GM21737 (cell line): ENCODE data around the gene TLR9.
"Not testable (repeated sequence)": the region's sequence is repeated elsewhere in the genome, so short reads cannot be mapped to it uniquely, and the experiment has no call there.

Experiments used
- ATAC-seq: cut with Tn5 transposase; IDR thresholded peaks from one replicate; pipeline ENCODE4 v1.9.1; 2021; ENCODE audit warnings: mild to moderate bottlenecking, moderate library complexity; ENCODE audit not compliant: unreplicated experiment

The TLR9 gene

DNA sequence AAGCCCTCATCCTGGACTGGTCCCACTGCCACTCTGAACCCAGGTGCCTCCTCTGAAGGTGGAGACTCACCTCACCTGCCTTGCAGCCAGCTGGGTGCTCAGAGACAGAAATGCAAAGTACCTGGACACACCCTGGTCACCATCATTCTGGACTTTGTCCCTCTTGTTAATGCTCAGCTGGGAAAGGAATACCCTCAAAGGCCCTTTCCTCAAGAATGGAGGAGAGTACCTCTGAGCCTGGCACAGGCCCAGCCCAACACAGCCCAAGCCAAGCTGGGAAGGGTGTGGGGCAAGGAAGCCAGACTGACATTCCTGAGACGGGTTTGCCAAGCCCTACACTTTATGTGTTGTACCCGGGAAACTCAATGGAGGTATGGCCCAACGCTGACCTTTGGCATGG, 28.5 kb downstream of the TLR9 start:
- ATAC-seq = no peak

DNA sequence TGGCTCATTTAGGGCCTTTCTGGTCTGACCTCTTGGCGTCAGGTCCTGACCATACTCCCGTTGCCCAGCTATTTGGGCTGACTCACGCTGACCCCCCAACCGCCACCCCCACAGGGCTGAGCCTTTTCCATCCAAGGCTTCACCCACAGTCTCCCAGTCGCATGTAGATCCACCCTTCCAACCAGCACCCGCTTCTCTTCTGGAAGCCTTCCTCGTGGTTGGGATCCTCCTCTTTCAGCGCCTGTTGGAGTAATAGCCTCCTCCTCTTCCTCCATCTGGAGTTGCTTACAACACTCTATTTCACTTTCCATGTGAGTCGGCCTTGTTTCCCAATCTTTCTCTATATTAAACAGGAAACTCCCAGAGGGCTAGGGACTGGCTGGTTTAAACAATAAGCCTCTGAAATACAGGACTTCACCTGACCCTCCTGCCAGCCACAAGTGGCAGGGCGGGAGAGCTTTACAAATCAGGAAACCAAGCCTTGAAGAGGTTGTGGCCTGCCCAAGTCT, 29.6 kb downstream of the TLR9 start:
- ATAC-seq = no peak

DNA sequence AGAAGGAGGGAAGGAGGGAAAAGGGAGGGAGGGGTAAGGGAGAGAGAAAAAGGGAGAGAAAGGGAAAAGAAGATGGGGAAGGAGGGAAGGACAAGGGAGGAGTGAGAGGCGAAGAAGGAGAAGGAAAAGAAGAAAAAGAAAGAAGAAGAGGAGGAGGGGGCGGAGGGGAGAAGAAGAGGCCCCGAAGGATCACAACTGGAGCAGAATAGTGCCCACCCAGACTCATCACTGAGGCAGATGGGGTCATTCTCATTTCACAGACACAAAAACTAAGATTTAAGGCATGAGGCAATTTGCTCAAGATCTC, 30.2 kb downstream of the TLR9 start:
- no peak for ATAC-seq

DNA sequence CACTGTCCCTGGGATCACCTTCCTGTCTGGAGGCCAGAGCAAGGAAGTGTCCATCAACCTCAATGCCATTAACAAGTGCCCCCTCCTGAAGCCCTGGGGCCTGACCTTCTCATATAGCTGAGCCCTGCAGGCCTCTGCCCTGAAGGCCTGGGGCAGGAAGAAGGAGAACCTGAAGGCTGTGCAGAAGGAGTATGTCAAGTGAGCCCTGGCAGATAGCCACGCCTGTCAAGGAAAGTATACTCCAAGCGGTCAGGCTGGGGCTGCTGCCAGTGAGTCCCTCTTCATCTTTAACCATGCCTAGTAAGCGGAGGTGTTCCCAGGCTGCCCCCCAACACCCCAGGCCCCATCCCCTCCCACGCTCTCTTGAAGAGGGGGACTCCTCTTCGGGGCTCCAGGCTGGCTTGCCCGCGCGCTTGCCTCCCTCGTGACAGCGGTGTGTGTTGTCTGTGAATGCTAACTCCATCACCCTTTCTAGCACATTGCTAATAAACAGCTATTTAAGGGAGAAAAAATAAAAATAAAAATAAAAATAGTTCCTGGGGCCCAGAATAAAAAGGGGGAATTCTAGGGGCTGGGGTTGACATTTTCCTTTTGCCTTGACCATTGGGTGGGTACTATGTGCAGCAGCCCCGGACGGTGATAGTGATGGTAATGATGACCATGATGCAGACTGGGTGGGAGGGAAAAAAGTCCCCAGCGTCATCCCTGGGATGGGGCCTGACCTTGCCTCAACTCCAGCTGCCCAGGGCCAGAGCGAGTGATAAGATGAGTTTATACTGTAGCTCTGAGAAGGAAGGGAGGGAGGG, 30.8 kb downstream of the TLR9 start:
- ATAC-seq = no peak

DNA sequence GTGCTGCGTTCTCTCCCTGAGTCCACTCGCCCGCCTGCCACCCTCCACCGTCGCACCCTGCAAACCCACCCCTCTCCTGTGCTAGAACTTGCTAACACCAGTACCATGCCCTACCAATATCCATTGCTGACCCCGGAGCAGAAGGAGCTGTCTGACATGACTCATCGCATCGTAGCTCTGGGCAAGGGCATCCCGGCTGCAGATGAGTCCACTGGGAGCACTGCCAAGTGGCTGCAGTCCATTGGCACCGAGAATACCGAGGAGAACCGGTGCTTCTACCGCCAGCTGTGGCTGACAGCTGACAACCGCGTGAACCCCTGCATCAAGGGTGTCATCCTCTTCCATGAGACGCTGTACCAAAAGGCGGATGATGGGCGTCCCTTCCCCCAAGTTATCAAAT, 32.4 kb downstream of the TLR9 start:
- ATAC-seq = no peak

DNA sequence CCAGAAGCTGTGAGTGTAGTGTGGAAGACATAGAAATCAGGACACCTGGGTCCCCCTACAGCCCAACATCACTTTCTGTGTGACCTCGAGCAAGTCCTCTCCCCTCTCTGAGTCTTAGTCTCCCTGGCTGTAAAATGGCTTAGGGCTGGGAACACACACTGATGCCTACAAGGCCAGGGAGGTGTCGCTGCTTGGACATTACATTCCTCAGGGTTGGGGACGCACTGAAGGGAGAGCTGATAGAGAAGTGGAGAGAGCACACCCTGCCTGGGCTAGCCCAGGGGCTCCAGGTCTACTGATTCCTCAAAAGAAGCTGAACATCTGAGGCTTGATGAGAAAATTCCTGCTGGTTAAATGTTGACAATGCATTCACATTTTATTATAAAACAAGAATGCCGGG, 33.8 kb downstream of the TLR9 start:
- no peak for ATAC-seq

DNA sequence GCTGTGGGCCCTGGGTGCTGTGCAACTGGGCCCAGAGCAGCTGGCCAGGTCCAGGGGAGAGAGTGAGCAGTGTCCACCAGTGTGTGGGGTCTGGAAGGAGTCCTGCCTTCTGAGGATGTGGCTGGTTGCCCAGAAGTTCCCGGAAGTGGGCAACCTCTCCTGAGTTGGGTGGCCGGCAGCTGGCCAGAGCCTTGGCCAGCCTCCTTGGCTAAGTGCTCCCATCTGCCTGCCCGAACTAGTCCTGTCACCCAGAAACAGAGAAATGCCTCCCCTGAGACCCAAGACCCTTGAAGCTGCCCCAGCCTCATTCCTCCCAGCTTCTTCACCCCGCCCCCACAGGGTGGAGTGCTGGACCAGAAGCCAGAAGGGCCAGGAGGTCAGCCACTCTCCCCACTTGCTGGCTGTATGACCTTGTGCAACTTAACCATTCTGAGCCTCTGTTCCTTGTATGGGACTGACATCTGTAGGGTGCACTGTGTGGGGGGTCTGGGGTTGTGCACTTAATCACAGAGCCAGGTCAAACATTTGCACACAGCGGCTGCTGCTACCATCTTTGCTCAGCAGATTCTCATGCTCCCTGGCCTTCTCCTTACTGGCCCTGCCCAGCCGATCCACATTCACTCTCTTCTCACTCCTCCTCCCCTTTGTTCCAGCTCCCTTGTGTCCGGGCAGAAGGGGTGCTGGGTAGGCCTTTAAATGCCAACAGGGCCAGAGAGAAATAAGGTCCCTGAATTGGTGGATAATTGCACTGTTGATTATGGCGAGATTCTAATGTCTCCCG, 35.0 kb downstream of the TLR9 start:
- no peak for ATAC-seq

DNA sequence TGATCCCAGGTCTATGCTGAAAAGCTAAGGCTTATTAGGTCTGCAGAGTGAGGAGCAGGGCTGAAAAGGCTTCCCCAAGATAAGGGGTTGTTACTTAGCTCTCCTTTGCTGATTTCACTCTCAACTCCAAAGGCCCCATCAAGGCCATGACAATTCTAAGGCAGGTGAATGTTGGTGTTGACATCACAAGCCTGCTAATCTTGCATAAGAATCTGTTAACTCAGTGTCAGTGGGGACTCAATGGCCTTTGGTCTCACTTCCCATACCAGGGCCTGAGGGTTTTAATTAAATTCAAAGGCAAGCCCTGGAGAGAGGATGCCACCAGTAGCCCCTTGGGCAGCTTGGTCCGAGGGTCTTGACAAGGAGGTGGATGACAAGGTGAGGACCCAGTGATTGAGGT, 36.9 kb downstream of the TLR9 start:
- no peak for ATAC-seq

DNA sequence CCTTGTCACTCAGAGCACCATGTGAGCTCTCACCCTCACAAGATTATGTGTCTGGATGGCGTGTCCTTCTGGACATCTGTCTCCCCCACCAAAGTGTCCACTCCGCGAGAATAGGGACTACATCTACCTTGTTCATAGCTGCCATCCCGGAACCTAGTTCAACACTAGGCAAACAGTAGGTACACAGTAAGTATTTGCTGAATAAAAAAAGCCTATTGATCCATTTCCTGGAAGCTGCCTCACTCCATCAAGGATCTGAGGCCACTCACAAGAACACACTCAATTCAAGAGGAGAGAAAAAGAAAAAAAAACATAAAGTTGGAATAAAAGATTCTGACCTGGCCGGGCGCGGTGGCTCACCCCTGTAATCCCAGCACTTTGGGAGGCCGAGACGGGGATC, 38.7 kb downstream of the TLR9 start:
- ATAC-seq = no peak

DNA sequence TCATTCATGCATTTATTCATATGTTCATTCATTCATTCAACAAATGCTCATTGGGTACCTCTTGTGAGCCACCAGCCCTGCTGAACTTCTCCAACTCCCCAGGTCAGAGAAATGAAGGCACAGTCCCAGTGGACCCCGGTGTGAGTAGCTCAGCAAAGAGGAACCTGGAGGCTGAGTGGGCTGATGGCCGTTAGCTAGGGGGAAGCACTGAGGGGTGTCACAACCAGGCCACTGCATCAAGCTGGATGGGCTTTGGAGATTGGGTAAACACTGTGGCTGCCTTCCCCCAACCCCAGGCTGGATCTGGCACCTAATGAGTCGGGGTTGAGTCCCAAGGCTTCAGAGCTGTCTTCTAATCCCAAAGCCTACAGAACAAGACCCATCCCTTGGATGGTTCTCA, 39.6 kb downstream of the TLR9 start:
- no peak for ATAC-seq

DNA sequence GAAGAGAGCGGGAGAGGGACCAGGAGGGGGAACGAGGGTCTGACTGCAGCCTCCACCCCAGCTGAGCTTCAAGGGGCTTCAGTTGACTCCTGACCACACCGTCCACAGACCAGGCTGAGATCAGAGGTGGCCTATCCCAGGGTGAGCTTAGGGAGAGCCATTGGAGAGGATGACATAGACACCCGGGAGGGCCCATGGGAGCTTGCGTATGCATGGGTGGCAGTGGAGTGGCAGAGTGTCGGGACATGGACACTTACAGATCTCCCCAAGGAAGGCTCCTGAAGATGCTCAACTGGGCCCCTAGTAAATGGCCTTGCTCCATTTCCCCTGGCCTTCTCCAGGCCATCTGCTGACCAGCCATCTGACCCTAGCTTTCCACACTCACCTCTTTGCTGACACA, 40.1 kb downstream of the TLR9 start:
- ATAC-seq = no peak

DNA sequence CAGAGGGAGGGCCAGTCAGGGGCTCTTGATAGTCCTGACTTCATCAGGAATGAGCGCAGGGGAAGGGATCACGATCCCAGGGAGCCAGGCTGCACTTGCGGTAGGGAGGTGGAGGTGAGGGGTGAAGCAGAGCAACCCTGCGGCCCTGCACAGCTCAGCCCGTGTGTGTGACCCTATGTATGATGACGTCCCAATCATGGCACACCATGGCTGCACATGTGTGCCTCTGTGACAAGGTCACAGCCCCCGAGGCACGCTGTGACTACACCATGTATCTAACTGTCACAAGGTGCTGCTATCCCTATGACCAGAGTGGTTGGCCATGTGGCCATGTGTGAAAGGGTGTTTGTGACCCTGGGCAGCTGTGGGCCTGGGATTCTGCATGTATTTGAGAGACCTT, 40.8 kb downstream of the TLR9 start:
- ATAC-seq = no peak

DNA sequence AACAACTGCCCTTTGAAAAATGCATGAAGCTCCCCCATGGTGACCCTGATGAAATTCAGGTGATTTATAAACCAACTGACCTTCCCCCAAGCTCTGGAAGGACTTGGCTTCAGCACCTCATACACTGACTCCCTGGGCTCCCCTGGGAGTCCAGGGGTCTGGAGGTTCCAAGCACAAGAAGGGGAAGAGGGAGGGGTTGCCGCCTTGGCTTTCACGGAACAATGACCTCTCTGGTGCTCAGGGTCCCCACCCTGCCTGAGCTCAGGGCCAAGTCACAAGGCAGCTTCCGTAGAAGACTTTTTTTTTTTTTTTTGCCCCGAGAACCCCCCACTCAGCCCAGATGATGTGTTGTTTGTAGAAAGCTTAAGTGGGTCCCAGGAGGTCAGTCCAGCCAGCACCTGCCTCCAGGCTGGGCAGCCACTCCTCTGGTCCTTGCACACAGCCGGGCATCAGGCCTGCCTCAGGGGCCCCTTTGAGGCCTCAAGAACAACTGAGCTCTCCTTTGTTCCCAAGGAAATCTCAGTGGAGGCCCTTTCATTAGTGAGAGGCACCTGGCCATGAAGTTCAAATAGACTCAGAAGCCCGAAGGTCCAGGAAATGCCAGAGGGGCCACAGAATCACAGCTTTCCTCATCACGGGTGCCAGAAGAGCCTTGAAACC, 41.5 kb downstream of the TLR9 start:
- ATAC-seq = no peak

DNA sequence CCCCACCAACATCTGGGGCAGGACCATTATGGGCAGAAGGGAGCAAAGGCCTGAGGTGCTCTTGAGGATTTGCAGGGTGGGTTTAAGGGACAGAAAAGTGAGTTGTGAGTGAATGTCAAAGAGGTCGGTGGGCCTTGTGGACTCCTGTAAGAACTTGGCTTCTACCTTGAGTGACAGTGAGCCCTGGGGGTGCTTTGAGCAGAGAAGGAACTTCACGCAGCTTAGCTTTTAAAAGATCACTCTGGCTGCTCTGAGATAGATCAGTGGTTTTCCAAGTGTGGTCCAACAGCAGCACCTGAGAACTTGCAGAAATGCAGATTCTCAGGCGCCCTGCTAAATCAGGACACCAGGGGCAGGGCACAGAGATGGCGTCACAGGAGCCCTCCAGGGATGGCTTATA, 42.8 kb downstream of the TLR9 start:
- no peak for ATAC-seq

DNA sequence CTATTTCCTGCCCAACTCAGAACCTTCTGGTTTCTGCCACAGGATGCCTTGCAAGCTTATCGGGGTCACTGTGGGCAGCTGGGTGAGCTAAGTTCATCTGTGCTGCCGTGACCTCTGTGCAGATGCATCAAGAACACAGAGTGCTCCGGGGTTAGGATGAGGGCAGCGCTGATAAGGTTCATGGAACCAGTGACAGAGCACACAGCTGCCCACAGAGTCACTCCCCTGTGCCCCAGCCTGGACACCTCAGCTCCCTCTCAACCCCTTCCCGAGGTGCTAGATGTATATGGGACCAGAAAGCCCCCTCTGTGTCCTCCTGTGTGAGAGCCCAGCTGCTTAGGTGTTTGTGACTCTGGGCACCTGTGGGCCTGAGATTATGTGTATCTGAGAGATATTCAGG, 43.2 kb downstream of the TLR9 start:
- ATAC-seq = no peak

DNA sequence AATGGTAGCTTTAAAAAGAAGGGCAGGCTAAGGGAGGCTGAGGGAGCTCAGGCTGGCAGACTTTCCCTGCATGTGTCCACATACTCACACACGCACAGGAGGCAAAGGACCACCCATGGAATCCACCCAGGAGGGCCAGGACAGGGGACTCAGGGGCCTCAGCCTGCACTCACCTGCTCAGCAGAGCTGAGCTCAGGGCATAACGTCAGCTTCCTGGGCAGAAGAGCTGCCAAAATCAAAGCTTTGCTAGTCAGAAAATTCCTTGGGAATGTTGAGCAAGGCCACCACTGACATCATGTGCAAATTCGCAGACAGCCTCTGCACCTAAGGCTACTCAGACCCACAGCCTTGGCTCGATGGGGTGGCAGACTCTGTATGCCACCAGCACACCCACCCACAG, 43.9 kb downstream of the TLR9 start:
- ATAC-seq = no peak

DNA sequence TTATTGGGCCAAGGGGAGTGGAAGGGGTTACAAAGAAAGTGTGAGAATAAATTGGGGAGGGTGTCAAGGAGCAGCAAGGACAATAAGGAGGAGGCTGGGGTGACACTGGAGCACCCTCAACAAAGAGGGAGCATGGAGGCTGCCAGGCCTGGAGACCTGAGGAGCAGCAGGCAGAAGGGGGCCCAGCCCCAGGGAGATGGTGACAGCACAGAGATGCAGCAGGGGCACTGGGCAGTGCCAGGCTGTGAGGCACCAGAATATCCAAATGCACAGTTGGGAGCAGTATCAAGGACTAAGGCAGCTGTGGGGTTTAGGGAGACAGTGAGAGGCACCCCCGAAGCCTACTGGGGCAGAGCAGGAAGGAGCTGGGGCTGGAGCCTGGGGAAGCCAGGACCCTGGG, 46.9 kb downstream of the TLR9 start:
- no peak for ATAC-seq

DNA sequence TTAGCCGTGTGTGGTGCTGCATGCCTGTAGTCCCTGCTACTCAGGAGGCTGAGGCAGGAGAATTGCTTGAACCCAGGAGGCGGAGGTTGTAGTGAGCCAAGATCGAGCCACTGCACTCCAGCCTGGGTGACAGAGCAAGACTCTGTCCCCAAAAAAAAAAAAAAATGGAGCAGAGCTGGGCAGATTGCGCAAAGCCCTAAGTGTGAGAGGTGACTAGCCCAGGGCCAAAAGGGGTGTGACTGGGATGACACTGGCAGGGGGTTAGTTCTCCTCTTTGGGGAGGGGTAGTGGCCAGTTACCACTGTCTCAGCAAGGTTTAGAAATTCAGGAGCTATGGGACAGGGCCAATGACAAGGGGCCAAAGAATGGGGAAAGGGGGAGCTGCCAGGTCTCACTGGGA, 47.3 kb downstream of the TLR9 start:
- not testable (repeated sequence) for ATAC-seq

DNA sequence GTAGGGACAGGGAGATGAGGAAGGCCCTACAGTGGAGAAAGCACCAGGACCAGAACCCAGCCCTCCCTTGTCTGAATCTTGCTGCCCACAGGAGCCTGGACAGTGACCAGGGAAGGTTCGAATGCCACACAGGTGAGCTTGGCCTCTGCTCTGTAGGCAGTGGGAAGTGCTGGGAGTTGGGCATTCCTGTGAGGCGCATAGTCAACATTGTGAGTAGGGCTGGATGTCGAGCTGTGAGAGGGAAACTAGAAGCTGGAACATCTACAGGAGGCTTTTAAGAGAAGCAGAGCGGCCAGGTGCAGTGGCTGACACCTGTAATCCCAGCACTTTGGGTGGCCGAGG, 47.8 kb downstream of the TLR9 start:
- no peak for ATAC-seq

DNA sequence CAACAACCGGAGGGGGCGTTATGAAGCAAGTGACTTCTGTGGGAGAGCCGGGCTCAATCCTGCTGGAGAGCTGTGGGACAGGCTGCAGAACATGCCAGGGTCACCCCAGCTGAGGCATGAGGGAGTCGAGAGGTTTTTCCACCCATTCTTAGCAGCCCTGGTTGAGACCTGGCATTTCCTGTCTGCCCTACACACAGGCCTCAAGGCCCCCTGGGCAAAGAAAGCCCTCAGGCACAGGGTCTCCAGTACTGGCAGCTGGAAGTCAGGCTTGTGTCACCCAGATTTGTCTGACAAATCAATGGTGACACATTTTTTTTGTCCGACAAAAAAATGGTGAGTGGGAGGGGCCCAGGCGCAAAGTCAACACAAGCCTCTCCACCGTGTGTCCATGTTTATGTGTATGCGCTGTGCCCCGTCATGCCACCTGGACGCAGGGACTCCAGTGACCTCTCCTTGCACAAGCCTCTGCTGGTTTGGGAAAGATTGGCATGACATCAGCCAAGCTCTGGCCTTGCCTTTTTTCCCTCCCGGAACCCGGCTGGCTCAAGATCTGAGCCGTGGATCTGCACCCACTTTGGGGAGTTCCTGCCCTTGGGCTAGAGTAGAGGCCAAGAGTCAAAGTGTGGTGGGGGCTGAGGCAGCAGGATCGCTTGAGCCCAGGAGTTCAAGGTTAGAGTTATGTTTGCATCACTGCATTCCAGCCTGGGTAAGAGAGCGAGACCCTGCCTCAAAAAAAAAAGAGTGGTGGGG, 48.3 kb downstream of the TLR9 start:
- ATAC-seq = no peak

DNA sequence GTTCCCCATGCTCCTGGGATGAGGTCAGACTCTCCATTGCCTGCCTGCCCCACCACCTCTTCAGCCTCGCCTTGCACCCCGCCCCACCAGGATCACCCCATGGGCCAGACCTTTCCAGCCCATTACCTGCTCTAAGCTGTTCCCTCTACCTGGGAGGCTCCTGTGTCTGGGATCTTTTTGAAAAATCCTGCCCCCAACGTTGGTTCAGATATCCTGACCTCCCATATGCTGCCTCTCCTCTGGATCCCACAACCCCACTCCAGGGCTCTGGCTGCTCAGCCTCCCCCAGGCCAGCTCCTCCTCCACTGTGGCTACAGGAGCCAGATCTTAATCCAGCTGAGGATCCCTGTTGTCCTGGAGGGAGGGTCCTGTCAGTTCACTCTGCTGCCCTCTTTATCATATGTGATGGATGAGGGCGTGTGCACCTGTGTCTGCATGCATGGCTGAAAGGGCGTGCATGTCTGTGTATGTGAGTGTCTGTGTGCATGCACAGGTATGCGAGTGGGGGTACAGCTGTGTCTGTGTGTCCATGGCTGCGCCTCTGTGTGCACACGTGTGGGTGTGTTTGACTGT, 49.2 kb downstream of the TLR9 start:
- no peak for ATAC-seq
